Breast epithelium (tissue), 3 donors: ENCODE data around the gene ZNF22.

Experiments used
- POLR2A ChIP-seq: fragments of 450-650 bp; IDR thresholded peaks from one replicate; pipeline ENCODE4 v1.6.1; 2016; ENCODE audit warnings: antibody characterized with exemption, mild to moderate bottlenecking, moderate library complexity
- POLR2AphosphoS5 ChIP-seq, 3 donors: sonication (generic); formaldehyde crosslinking; IDR thresholded peaks; one replicate each; pipeline ENCODE4 v1.6.1; 2017; ENCODE audit warnings: antibody characterized with exemption in 3 of 3
- TF ChIP-seq, protein P1 (sequence below), 3 donors: fragments of 450-650 bp; IDR thresholded peaks; one replicate each; pipeline ENCODE4 v1.5.1; 2016 to 2017; ENCODE audit warnings: antibody characterized with exemption in 3 of 3, mild to moderate bottlenecking in 3 of 3, moderate library complexity in 3 of 3

DNA sequence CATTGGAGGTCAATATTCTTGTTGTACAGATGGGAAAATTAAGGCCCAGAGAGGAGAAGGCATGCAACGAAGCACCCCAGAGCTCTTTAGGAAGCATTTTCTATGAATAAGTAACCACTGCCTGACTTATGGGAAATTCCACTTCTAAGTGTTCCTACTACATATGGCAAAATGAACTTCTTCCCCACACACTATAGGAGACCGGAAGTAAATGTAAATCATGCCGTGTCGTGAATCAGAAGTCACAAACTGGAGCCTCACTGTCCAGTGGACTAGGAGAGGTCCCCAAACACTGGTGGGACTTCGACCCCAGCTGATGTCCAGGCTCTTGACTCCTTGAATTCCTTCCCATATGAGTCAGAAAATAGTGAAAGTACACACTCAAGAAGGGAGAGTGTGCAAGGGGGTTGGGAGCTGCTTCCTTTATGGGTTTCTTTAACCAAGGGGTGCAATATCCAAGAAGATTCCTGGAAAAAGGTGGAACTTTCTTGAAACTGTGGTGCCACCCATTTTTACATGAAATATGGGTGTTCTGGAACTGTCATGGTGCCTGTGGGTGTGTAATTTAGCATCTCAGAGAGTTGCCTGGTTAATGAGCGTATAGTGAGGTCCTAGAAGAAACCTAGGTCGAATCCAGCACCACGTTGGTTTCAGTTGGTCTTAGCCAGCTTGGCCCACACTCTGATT lies 34.5 kb upstream of the ZNF22 start:
- TF ChIP-seq POLR2AphosphoS5 (IDR thresholded peaks at IDR 0.05): no peak
- no peak for TF ChIP-seq POLR2A
- TF ChIP-seq, protein P1, sequence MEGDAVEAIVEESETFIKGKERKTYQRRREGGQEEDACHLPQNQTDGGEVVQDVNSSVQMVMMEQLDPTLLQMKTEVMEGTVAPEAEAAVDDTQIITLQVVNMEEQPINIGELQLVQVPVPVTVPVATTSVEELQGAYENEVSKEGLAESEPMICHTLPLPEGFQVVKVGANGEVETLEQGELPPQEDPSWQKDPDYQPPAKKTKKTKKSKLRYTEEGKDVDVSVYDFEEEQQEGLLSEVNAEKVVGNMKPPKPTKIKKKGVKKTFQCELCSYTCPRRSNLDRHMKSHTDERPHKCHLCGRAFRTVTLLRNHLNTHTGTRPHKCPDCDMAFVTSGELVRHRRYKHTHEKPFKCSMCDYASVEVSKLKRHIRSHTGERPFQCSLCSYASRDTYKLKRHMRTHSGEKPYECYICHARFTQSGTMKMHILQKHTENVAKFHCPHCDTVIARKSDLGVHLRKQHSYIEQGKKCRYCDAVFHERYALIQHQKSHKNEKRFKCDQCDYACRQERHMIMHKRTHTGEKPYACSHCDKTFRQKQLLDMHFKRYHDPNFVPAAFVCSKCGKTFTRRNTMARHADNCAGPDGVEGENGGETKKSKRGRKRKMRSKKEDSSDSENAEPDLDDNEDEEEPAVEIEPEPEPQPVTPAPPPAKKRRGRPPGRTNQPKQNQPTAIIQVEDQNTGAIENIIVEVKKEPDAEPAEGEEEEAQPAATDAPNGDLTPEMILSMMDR (IDR thresholded peaks at IDR 0.05): no peak
